NCI-H146 treated with DMSO at 0.1 percent for 48 hours (cell line): ENCODE data around the gene GCHFR.

Experiments used
- DNase-seq: peaks from one replicate; lab custom pipeline; 2025; ENCODE audit not compliant: unreplicated experiment; lab: John Stamatoyannopoulos, UW

GCHFR gene

GRCh38 chr15:40763801-40764628, at the start of gene GCHFR:
GCHFR (plus strand) TSS chr15:40764068; CDS start chr15:40764181, 113 bp downstream.
- DNase-seq, result no peak

- DNase-seq, result no peak
Measured at GRCh38 chr15:40714144-40714543, 49.7 kb upstream of the GCHFR start.

GRCh38 chr15:40716165-40716564, 47.7 kb upstream of the GCHFR start:
- no peak for DNase-seq

GRCh38 chr15:40721701-40722100, 42.2 kb upstream of the GCHFR start:
- DNase-seq, result no peak

GRCh38 chr15:40722354-40722753, 41.5 kb upstream of the GCHFR start:
- no peak for DNase-seq

- no peak for DNase-seq
Measured at GRCh38 chr15:40722934-40723333, 40.9 kb upstream of the GCHFR start.

- DNase-seq, result no peak
Measured at GRCh38 chr15:40723919-40724318, 39.9 kb upstream of the GCHFR start.

GRCh38 chr15:40731034-40731433, 32.8 kb upstream of the GCHFR start:
- no peak for DNase-seq

- no peak for DNase-seq
Measured at GRCh38 chr15:40736575-40736974, 27.3 kb upstream of the GCHFR start.

- DNase-seq, result no peak
Measured at GRCh38 chr15:40737048-40737447, 26.8 kb upstream of the GCHFR start.

- no peak for DNase-seq
Measured at GRCh38 chr15:40739047-40739446, 24.8 kb upstream of the GCHFR start.

- no peak for DNase-seq
Measured at GRCh38 chr15:40739854-40740253, 24.0 kb upstream of the GCHFR start.

GRCh38 chr15:40743485-40743901, 20.4 kb upstream of the GCHFR start:
- no peak for DNase-seq

- DNase-seq, result no peak
Measured at GRCh38 chr15:40743921-40744814, 19.7 kb upstream of the GCHFR start.

GRCh38 chr15:40744815-40745152, 19.1 kb upstream of the GCHFR start:
- no peak for DNase-seq

- DNase-seq, result no peak
Measured at GRCh38 chr15:40746916-40747418, 16.9 kb upstream of the GCHFR start.

GRCh38 chr15:40747685-40748631, 15.9 kb upstream of the GCHFR start:
- DNase-seq, result no peak

- DNase-seq, result no peak
Measured at GRCh38 chr15:40749151-40749630, 14.7 kb upstream of the GCHFR start.

GRCh38 chr15:40750885-40751284, 13.0 kb upstream of the GCHFR start:
- no peak for DNase-seq

- no peak for DNase-seq
Measured at GRCh38 chr15:40751745-40752144, 12.1 kb upstream of the GCHFR start.

- peak; percentile 15 for DNase-seq
Measured at GRCh38 chr15:40754574-40754882, 9.3 kb upstream of the GCHFR start.
